ENCODE data around the gene WDR33.

Gene WDR33

GRCh38 chr2:127695491-127696472 is 115.2 kb downstream of the WDR33 start:
- peak; percentile 20 to 29 for DNase-seq (ENCODE audit: low read depth in 2 of 2)

GRCh38 chr2:127694986-127695385 is 116.0 kb downstream of the WDR33 start:
- DNase-seq (ENCODE audit: low read depth in 2 of 2): no peak

GRCh38 chr2:127690696-127691095 is 120.3 kb downstream of the WDR33 start:
- DNase-seq (ENCODE audit: low read depth in 2 of 2): no peak

GRCh38 chr2:127688405-127688804 is 122.6 kb downstream of the WDR33 start:
- DNase-seq (ENCODE audit: low read depth in 2 of 2): no peak

- no peak for DNase-seq (ENCODE audit: low read depth in 2 of 2)
Observed at GRCh38 chr2:127685410-127686080, 125.4 kb downstream of the WDR33 start.

GRCh38 chr2:127683757-127684156 is 127.2 kb downstream of the WDR33 start:
- no peak for DNase-seq (ENCODE audit: low read depth in 2 of 2)

GRCh38 chr2:127683056-127683455 is 127.9 kb downstream of the WDR33 start:
- DNase-seq (ENCODE audit: low read depth in 2 of 2): no peak

GRCh38 chr2:127681976-127682857 is 128.8 kb downstream of the WDR33 start:
- DNase-seq (ENCODE audit: low read depth in 2 of 2): no peak

GRCh38 chr2:127681288-127681804 is 129.6 kb downstream of the WDR33 start:
- DNase-seq (ENCODE audit: low read depth in 2 of 2): no peak

- DNase-seq (ENCODE audit: low read depth in 2 of 2): no peak
Observed at GRCh38 chr2:127680706-127681287, 130.2 kb downstream of the WDR33 start.

- no peak for DNase-seq (ENCODE audit: low read depth in 2 of 2)
Observed at GRCh38 chr2:127679680-127680361, 131.2 kb downstream of the WDR33 start.

- DNase-seq (ENCODE audit: low read depth in 2 of 2): no peak
Observed at GRCh38 chr2:127678991-127679390, 132.0 kb downstream of the WDR33 start.

GRCh38 chr2:127678531-127678930 is 132.4 kb downstream of the WDR33 start:
- DNase-seq (ENCODE audit: low read depth in 2 of 2): no peak

- DNase-seq (ENCODE audit: low read depth in 2 of 2): no peak
Observed at GRCh38 chr2:127676906-127677305, 134.1 kb downstream of the WDR33 start.

- DNase-seq (ENCODE audit: low read depth in 2 of 2): no peak
Observed at GRCh38 chr2:127675331-127676261, 135.4 kb downstream of the WDR33 start, which contains the start of gene LIMS2. LIMS2 (minus strand) TSS chr2:127675530; CDS start chr2:127675024, 506 bp downstream.

GRCh38 chr2:127674241-127675209 is 136.4 kb downstream of the WDR33 start:
- DNase-seq (ENCODE audit: low read depth in 2 of 2): no peak

- DNase-seq (ENCODE audit: low read depth in 2 of 2): no peak
Observed at GRCh38 chr2:127673291-127674069, 137.5 kb downstream of the WDR33 start.
